Neutrophil (primary cell): ENCODE measurements around the gene TADA2B.

Experiments used
- H3K27ac ChIP-seq: fragments of 200-600 bp; sonication (generic); 2 replicates; pipeline ENCODE4 v1.5.1; 2016; ENCODE audit warnings: mild to moderate bottlenecking, moderate library complexity
- H3K27me3 ChIP-seq: fragments of 200-600 bp; sonication (generic); 2 replicates; pipeline ENCODE4 v1.6.0; 2016; ENCODE audit warnings: mild to moderate bottlenecking
- H3K36me3 ChIP-seq: fragments of 200-600 bp; sonication (generic); 2 replicates; pipeline ENCODE4 v1.5.1; 2017
- H3K4me1 ChIP-seq, 2 experiments: fragments of 200-600 bp in 1 of 2; sonication (generic) in 1 of 2; 1 replicate in 1 of 2; 2 replicates in 1 of 2; pipeline versions ENCODE4 v1.5.1 to v1.6.1; 2013 to 2016; ENCODE audit warnings: low read depth in 1 of 2, low read length in 1 of 2, mild to moderate bottlenecking in 1 of 2, moderate library complexity in 1 of 2; ENCODE audit not compliant: control insufficient read depth in 1 of 2, insufficient read depth in 1 of 2
- H3K4me3 ChIP-seq, 2 experiments: fragments of 200-600 bp in 1 of 2; sonication (generic) in 1 of 2; 1 replicate in 1 of 2; 2 replicates in 1 of 2; pipeline ENCODE4 v1.5.1; 2013 to 2016; ENCODE audit warnings: low read depth in 1 of 2, low read length in 1 of 2, mild to moderate bottlenecking in 1 of 2, moderate library complexity in 1 of 2
- H3K9me3 ChIP-seq: fragments of 200-600 bp; sonication (generic); 2 replicates; pipeline ENCODE4 v1.5.1; 2016
- TF ChIP-seq, protein P1 (sequence below): fragments of 200-600 bp; sonication (generic); IDR thresholded peaks from 2 replicates; pipeline ENCODE4 v1.5.1; 2016; ENCODE audit warnings: antibody characterized with exemption

TADA2B gene

GRCh38 chr4:7021930-7022664 lies 21.1 kb upstream of the TADA2B start:
- Histone ChIP-seq H3K4me3 (no peak overlapping the region), H3K9me3 (no peaks in the 10 kb centered on the region), H3K36me3 (peaks cover 90% of the 10 kb centered on the region), H3K27me3 (no peaks in the 10 kb centered on the region), H3K4me1 (no peaks in the 10 kb centered on the region), H3K27ac (no peak overlapping the region)
- TF ChIP-seq, protein P1, sequence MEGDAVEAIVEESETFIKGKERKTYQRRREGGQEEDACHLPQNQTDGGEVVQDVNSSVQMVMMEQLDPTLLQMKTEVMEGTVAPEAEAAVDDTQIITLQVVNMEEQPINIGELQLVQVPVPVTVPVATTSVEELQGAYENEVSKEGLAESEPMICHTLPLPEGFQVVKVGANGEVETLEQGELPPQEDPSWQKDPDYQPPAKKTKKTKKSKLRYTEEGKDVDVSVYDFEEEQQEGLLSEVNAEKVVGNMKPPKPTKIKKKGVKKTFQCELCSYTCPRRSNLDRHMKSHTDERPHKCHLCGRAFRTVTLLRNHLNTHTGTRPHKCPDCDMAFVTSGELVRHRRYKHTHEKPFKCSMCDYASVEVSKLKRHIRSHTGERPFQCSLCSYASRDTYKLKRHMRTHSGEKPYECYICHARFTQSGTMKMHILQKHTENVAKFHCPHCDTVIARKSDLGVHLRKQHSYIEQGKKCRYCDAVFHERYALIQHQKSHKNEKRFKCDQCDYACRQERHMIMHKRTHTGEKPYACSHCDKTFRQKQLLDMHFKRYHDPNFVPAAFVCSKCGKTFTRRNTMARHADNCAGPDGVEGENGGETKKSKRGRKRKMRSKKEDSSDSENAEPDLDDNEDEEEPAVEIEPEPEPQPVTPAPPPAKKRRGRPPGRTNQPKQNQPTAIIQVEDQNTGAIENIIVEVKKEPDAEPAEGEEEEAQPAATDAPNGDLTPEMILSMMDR, result no peak

- no peaks in the 10 kb centered on the region for H3K27me3 ChIP-seq
- peaks cover 88% of the 10 kb centered on the region for H3K36me3 ChIP-seq
- no peak overlapping the region for H3K27ac ChIP-seq
- H3K9me3 ChIP-seq, result no peaks in the 10 kb centered on the region
- H3K4me1 ChIP-seq, result no peaks in the 10 kb centered on the region
- TF ChIP-seq, protein P1, result no peak
- H3K4me3 ChIP-seq, result no peak overlapping the region
Observed at GRCh38 chr4:7023486-7023885, 19.7 kb upstream of the TADA2B start.

DNA sequence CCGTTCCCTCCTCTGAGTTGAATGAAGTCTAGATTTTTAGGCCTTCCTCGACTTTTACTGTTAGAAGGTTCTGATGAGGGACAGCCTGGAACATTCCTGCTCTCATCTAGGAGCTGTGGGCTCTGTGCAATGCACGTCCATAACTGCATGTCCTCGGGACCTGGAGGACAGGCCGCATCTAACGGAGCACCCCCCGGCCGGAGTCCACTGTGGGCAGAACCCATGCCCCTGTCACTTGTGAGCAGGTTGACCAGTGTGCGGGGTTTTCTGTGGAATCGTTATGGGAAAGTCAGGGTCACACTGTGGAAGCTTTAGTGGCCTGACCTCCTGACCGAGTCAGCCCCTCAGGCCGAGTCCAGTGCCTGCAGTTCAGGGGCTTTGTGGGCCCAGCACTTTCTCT lies 19.3 kb upstream of the TADA2B start:
- Histone ChIP-seq H3K4me1 (no peaks in the 10 kb centered on the region), H3K27ac (no peak overlapping the region), H3K9me3 (no peaks in the 10 kb centered on the region), H3K4me3 (no peak overlapping the region), H3K36me3 (peaks cover 87% of the 10 kb centered on the region), H3K27me3 (no peaks in the 10 kb centered on the region)
- TF ChIP-seq, protein P1, result no peak

- TF ChIP-seq, protein P1, result no peak
- no peaks in the 10 kb centered on the region for H3K27me3 ChIP-seq
- H3K4me1 ChIP-seq, result no peaks in the 10 kb centered on the region
- H3K4me3 ChIP-seq, result no peak overlapping the region
- peaks cover 87% of the 10 kb centered on the region for H3K36me3 ChIP-seq
- no peaks in the 10 kb centered on the region for H3K9me3 ChIP-seq
- H3K27ac ChIP-seq, result no peak overlapping the region
Observed at GRCh38 chr4:7024336-7024890, 18.8 kb upstream of the TADA2B start.

DNA sequence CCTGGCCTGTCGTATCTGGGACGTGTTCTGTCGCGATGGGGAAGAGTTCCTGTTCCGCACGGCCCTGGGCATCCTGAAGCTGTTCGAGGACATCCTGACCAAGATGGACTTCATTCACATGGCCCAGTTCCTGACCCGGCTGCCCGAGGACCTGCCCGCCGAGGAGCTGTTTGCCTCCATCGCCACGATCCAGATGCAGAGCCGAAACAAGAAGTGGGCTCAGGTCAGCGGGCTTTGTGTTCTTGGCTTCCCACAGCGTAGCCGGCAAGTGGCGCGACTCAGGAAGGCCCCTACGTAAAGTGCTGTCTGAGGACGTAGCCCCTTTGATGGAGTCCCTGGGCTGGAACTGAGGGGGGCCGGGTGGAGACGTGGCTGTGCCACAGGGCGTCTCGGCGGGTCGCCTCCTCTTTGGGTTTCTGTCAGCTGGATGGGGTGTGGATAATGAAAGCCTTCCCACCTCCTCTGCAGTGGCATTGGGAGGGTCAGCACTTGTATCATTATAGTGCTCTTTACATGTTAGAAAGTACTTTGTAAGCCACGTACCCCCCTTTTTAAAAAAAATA lies 18.1 kb upstream of the TADA2B start:
- no peaks in the 10 kb centered on the region for H3K4me1 ChIP-seq
- H3K36me3 ChIP-seq, result peaks cover 93% of the 10 kb centered on the region

More for the DNA sequence above, 18.1 kb upstream of the TADA2B start:
- no peaks in the 10 kb centered on the region for H3K9me3 ChIP-seq
- no peak overlapping the region for H3K4me3 ChIP-seq
- no peaks in the 10 kb centered on the region for H3K27me3 ChIP-seq
- no peak overlapping the region for H3K27ac ChIP-seq
- TF ChIP-seq, protein P1, result no peak
